Ovary (tissue), 3 donors: ENCODE results near the gene ZNF155.

ENCODE experiments used
- EP300 ChIP-seq: sonication (generic); formaldehyde crosslinking; IDR thresholded peaks from one replicate; pipeline ENCODE4 v1.6.1; 2017; ENCODE audit warnings: antibody characterized with exemption
- POLR2A ChIP-seq: fragments of 450-650 bp; IDR thresholded peaks from one replicate; pipeline ENCODE4 v1.6.1; 2017; ENCODE audit warnings: antibody characterized with exemption, mild to moderate bottlenecking, moderate library complexity
- TF ChIP-seq, protein P1 (sequence below), 3 donors: fragments of 450-650 bp in 2 of 3; fragments of 200-600 bp in 1 of 3; IDR thresholded peaks; one replicate each; pipeline versions ENCODE4 v1.5.1 to v1.8.0; 2016 to 2022; ENCODE audit warnings: antibody characterized with exemption in 3 of 3, mild to moderate bottlenecking in 1 of 3
- donor health status: DM: no; HTN: no; CAD: no.

DNA sequence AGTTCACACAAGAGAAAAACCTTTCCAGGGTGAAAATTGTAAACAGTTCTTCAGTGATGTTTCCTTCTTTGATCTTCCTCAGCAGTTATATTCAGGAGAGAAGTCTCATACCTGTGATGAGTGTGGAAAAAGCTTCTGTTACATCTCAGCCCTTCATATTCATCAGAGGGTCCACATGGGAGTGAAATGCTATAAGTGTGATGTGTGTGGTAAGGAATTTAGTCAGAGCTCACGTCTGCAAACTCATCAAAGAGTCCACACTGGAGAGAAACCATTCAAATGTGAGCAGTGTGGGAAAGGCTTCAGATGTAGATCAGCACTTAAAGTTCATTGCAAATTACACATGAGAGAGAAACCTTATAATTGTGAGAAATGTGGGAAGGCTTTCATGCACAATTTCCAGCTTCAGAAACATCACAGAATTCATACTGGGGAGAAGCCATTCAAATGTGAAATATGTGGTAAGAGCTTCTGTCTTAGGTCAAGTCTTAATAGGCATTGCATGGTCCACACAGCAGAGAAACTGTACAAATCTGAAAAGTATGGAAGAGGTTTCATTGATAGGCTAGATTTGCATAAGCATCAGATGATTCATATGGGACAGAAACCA is 48.1 kb downstream of the ZNF155 start:
- TF ChIP-seq, protein P1, sequence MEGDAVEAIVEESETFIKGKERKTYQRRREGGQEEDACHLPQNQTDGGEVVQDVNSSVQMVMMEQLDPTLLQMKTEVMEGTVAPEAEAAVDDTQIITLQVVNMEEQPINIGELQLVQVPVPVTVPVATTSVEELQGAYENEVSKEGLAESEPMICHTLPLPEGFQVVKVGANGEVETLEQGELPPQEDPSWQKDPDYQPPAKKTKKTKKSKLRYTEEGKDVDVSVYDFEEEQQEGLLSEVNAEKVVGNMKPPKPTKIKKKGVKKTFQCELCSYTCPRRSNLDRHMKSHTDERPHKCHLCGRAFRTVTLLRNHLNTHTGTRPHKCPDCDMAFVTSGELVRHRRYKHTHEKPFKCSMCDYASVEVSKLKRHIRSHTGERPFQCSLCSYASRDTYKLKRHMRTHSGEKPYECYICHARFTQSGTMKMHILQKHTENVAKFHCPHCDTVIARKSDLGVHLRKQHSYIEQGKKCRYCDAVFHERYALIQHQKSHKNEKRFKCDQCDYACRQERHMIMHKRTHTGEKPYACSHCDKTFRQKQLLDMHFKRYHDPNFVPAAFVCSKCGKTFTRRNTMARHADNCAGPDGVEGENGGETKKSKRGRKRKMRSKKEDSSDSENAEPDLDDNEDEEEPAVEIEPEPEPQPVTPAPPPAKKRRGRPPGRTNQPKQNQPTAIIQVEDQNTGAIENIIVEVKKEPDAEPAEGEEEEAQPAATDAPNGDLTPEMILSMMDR (IDR thresholded peaks at IDR 0.05): no peak
- TF ChIP-seq POLR2A: no peak
- no peak for TF ChIP-seq EP300
